ENCODE measurements around the gene NAA80. TPM values are rescaled to one million over a fixed set of nuclear protein-coding genes. Genes with fewer than 3 reads are reported as not detected.

Gene NAA80
- total and polyA plus RNA-seq, 2 of the 13 experiments (the other 11 are each of a cell fraction or from before 2014, with no cell fraction given): 3.4 to 8.7 TPM

DNA sequence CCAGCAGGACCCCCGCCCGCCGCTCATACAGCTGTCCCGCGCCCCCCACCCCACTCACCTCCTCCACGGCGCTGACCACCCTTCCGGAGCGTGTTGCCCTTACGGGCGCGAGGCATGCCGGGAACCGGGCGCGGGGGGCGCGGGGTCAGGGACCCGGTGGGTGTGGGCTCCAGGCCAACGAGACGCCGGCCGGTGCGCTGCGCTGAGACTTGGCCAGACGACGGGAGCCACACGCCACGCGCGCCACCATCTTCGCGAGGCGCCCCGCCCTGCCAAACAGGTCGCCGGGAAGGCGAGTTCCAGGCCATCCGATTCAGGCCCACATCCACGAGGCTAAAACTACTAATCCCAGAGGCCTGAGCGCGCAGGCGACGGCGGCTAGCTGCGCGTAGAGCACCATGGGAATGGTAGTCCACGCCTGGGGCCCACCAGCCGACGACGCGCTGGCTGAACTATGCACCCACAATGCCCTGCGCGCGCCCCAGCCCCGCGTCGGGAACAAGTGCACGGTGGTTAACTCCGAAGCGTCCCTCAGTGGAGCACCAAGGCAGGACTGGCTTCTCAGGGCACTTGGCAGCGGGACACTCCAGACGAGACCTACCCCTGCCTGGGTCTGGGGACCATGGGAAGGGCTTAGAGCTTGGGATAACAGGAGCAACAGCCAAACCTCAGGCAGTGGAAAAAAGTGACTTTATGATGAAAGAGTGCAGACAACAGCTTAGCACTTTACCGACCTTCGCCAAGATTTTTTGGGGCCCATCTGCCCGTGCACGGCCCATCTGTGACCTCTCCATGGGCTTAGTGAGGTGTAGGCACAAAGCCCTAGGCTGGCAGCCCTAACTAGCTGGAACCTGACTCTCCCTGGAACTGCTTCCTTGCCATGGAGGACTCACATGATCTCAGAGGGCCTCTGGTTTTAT is 6.8 kb downstream of the NAA80 start, which contains the start of gene IFRD2 (continued):
- TF ChIP-seq, protein P1, sequence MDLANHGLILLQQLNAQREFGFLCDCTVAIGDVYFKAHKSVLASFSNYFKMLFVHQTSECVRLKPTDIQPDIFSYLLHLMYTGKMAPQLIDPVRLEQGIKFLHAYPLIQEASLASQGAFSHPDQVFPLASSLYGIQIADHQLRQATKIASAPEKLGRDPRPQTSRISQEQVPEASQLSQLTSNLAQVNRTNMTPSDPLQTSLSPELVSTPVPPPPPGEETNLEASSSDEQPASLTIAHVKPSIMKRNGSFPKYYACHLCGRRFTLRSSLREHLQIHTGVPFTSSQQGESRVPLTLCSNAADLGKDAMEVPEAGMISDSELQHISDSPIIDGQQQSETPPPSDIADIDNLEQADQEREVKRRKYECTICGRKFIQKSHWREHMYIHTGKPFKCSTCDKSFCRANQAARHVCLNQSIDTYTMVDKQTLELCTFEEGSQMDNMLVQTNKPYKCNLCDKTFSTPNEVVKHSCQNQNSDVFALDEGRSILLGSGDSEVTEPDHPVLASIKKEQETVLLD (CRISPR knock-in tag; IDR thresholded peaks at IDR 0.05; ENCODE audit: low read depth): peak; percentile 83; the same call in 1 of the 2 replicates
- TF ChIP-seq SRSF4 (IDR thresholded peaks at IDR 0.05; ENCODE audit: low read depth, low read length, poor library complexity, severe bottlenecking) (no peak), ZNF296 (CRISPR knock-in tag; conservative IDR thresholded peaks at IDR 0.05) (0 out of 2 replicates have a peak, but pooled peaks have one; percentile 18), RAD21 (CRISPR knock-in tag; IDR thresholded peaks at IDR 0.05) (peak; percentile 31; the same call in 1 of the 2 replicates), HDAC1 (CRISPR knock-in tag; IDR thresholded peaks at IDR 0.05) (peak; percentile 96), MIXL1 (CRISPR knock-in tag; IDR thresholded peaks at IDR 0.05) (0 out of 2 replicates have a peak, but pooled peaks have one; percentile 35), PHF8 (CRISPR knock-in tag; IDR thresholded peaks at IDR 0.05) (peak; percentile 64), PHF21A (CRISPR knock-in tag; IDR thresholded peaks at IDR 0.05) (no peak; the same call in 1 of the 2 replicates), ERF (CRISPR knock-in tag; IDR thresholded peaks at IDR 0.05) (peak; percentile 50; the same call in 1 of the 2 replicates), NKX3-1 (CRISPR knock-in tag; IDR thresholded peaks at IDR 0.05) (0 out of 2 replicates have a peak, but pooled peaks have one; percentile 31), ZNF788 (CRISPR knock-in tag; IDR thresholded peaks at IDR 0.05; ENCODE audit: borderline replicate concordance) (peak; percentile 95; the same call in 1 of the 2 replicates), ZNF224 (CRISPR knock-in tag; IDR thresholded peaks at IDR 0.05) (peak; percentile 29; the same call in 1 of the 2 replicates)
- TF ChIP-seq, protein P2, sequence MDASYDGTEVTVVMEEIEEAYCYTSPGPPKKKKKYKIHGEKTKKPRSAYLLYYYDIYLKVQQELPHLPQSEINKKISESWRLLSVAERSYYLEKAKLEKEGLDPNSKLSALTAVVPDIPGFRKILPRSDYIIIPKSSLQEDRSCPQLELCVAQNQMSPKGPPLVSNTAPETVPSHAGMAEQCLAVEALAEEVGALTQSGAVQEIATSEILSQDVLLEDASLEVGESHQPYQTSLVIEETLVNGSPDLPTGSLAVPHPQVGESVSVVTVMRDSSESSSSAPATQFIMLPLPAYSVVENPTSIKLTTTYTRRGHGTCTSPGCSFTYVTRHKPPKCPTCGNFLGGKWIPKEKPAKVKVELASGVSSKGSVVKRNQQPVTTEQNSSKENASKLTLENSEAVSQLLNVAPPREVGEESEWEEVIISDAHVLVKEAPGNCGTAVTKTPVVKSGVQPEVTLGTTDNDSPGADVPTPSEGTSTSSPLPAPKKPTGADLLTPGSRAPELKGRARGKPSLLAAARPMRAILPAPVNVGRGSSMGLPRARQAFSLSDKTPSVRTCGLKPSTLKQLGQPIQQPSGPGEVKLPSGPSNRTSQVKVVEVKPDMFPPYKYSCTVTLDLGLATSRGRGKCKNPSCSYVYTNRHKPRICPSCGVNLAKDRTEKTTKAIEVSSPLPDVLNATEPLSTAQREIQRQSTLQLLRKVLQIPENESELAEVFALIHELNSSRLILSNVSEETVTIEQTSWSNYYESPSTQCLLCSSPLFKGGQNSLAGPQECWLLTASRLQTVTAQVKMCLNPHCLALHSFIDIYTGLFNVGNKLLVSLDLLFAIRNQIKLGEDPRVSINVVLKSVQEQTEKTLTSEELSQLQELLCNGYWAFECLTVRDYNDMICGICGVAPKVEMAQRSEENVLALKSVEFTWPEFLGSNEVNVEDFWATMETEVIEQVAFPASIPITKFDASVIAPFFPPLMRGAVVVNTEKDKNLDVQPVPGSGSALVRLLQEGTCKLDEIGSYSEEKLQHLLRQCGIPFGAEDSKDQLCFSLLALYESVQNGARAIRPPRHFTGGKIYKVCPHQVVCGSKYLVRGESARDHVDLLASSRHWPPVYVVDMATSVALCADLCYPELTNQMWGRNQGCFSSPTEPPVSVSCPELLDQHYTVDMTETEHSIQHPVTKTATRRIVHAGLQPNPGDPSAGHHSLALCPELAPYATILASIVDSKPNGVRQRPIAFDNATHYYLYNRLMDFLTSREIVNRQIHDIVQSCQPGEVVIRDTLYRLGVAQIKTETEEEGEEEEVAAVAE (CRISPR knock-in tag; IDR thresholded peaks at IDR 0.05; ENCODE audit: borderline replicate concordance): no peak
- TF ChIP-seq, protein P3, sequence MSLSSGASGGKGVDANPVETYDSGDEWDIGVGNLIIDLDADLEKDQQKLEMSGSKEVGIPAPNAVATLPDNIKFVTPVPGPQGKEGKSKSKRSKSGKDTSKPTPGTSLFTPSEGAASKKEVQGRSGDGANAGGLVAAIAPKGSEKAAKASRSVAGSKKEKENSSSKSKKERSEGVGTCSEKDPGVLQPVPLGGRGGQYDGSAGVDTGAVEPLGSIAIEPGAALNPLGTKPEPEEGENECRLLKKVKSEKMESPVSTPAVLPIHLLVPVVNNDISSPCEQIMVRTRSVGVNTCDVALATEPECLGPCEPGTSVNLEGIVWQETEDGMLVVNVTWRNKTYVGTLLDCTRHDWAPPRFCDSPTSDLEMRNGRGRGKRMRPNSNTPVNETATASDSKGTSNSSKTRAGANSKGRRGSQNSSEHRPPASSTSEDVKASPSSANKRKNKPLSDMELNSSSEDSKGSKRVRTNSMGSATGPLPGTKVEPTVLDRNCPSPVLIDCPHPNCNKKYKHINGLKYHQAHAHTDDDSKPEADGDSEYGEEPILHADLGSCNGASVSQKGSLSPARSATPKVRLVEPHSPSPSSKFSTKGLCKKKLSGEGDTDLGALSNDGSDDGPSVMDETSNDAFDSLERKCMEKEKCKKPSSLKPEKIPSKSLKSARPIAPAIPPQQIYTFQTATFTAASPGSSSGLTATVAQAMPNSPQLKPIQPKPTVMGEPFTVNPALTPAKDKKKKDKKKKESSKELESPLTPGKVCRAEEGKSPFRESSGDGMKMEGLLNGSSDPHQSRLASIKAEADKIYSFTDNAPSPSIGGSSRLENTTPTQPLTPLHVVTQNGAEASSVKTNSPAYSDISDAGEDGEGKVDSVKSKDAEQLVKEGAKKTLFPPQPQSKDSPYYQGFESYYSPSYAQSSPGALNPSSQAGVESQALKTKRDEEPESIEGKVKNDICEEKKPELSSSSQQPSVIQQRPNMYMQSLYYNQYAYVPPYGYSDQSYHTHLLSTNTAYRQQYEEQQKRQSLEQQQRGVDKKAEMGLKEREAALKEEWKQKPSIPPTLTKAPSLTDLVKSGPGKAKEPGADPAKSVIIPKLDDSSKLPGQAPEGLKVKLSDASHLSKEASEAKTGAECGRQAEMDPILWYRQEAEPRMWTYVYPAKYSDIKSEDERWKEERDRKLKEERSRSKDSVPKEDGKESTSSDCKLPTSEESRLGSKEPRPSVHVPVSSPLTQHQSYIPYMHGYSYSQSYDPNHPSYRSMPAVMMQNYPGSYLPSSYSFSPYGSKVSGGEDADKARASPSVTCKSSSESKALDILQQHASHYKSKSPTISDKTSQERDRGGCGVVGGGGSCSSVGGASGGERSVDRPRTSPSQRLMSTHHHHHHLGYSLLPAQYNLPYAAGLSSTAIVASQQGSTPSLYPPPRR (CRISPR knock-in tag; IDR thresholded peaks at IDR 0.05; ENCODE audit: borderline replicate concordance): no peak
- TF ChIP-seq, protein P4, sequence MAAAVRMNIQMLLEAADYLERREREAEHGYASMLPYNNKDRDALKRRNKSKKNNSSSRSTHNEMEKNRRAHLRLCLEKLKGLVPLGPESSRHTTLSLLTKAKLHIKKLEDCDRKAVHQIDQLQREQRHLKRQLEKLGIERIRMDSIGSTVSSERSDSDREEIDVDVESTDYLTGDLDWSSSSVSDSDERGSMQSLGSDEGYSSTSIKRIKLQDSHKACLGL (CRISPR knock-in tag; IDR thresholded peaks at IDR 0.05): peak; percentile 76; the same call in 1 of the 2 replicates
